ENCODE measurements around the gene RNF8.
"Not testable (repeated sequence)": the region's sequence is repeated elsewhere in the genome, so short reads cannot be mapped to it uniquely, and the experiment has no call there.

The RNF8 gene

DNA sequence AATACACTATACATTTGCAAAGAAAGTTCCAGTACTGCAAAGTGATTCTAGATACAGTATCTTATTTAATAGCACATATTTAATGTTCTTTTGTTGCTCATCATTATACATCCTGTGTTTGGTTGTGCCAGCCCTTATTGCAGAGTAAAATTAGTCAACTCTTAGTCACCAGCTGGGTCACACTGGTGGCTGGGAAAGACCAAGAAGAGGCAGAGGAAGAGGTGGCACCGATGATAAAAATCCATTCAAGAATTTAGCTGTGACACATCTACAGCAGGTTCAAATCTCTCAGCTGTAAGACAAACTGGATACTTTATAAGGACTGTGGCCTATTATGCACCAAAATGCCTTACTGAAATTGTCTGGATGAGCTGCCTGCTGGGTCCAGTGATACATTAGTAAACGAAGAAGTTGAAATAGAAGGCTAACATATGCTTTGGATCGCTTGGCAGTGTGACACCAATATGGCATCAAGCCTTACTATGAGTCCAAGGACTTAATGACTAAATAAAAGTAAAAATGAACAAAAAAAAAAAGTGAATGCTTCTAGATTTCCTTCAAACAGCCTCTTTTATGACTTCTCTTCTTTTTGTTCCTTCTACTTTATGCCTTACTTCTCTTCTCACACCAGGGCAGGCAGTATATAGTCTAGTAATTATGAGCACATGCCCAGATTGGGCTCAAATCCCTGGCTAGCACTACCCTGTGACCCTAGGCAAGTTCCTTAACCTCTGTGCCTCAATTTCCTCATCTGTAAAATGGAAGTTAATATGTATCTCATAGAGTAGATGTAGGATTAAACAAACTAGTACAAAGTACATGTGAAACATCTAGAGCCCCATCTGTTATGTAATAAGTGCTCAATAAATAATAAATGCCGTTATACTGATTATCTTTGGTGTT, 29.4 kb upstream of the RNF8 start:
- DNase-seq (ENCODE audit: low spot score), result no peak
- TF ChIP-seq CTCF (IDR thresholded peaks at IDR 0.05; ENCODE audit: extremely low read depth, missing control alignments), result no peak

DNA sequence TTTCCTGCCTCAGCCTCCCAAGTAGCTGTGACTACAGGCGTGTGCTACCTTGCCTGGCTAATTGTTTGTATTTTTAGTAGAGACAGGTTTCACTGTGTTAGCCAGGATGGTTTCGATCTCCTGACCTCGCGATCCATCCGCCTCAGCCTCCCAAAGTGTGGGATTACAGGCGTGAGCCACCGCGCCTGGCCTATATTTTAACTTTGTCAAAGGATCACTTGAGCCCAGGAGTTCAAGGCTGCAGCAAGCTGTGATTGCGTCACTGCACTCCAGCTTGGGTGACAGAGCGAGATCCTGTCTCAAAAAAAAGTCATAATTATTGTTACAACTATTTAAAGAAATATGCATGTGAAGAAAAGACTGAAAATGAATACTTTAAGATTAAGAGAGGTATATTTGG, 23.4 kb upstream of the RNF8 start:
- DNase-seq (ENCODE audit: low spot score), result not testable (repeated sequence)

- no peak for DNase-seq (ENCODE audit: low spot score)
- TF ChIP-seq CTCF (IDR thresholded peaks at IDR 0.05; ENCODE audit: extremely low read depth, missing control alignments), result no peak
These were observed 22.7 kb upstream of the RNF8 start for GRCh38 chr6:37331047-37331446.

GRCh38 chr6:37332894-37333293, 20.9 kb upstream of the RNF8 start:
- no peak for DNase-seq (ENCODE audit: low spot score)
- TF ChIP-seq CTCF (IDR thresholded peaks at IDR 0.05; ENCODE audit: extremely low read depth, missing control alignments), result no peak

DNA sequence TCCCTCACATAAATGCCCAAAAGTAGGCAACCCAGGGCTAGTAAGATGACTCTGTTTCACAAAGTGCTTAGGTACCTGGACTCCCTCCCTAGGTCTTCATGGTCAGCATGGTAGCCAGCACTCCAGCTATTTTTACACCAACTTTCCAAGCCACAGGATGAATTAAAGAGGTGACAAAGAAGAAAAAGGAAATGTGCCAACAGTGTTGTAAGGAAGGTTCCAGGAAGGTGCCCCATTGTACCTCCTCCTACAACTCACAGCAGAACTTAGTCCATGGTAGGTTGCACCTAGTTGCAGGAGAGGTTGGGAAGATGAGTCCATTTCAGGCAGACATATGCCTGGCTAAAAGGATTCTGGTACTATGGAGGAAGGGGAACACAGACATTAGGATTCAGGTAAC, 19.7 kb upstream of the RNF8 start:
- no peak for TF ChIP-seq CTCF (IDR thresholded peaks at IDR 0.05; ENCODE audit: extremely low read depth, missing control alignments)
- DNase-seq (ENCODE audit: low spot score), result no peak

DNA sequence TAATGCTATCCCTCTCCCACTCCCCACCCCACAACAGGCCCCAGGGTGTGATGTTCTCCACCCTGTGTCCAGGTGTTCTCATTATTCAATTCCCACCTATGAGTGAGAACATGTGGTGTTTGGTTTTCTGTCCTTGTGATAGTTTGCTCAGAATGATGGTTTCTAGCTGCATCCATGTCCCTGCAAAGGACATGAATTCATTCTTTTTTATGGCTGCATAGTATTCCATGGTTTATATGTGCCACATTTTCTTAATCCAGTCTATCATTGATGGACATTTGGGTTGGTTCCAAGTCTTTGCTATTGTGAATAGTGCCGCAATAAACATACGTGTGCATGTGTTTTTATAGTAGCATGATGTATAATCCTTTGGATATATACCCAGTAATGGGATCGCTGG, 15.5 kb upstream of the RNF8 start:
- DNase-seq (ENCODE audit: low spot score), result not testable (repeated sequence)

GRCh38 chr6:37338745-37339255, 15.0 kb upstream of the RNF8 start:
- DNase-seq (ENCODE audit: low spot score), result no peak
- TF ChIP-seq CTCF (IDR thresholded peaks at IDR 0.05; ENCODE audit: extremely low read depth, missing control alignments), result no peak

DNA sequence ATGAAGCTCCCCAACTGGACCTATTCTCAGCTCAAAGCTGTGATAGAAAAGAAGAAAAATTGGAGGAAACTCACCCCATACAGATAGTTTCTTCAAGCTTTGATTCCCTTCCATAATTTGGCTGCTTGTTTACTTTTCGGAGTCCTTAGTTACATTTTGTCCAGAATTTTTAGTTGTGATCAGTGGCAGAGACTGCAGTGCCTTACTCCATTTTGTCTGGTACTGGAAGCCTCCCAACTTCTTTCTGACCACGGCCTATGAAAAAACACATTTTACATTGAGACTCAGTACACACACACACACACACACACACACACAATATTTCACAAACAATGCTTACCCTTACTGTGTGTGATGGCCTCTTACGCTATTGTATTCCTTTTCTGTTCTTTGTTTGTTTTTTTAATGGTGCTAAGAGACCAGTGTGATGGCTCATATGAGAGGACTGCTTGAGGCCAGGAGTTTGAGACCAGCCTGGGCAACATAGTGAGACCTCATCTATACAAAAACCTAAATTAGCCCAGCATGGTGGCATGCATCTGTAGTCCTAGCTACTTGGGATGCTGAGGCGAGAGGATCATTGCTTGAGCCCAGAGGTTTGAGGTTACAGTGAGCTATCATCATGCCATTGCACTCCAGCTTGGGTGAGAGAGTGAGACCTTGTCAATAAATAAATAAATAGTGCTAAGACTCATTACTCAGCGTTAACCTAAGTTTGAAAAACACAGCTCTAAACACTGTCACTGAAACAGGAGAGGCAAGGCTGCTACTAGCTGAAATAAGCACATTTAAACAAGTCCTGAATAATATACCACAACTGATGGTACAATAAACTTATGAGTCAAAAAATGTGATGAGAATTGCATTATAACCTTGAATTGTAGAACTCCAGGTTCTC, 13.8 kb upstream of the RNF8 start:
- DNase-seq (ENCODE audit: low spot score), result no peak
- no peak for TF ChIP-seq CTCF (IDR thresholded peaks at IDR 0.05; ENCODE audit: extremely low read depth, missing control alignments)

Data from GM20000 (cell line).